Activated CD8-positive, alpha-beta memory T cell treated with anti-CD3 and anti-CD28 coated beads, Interleukin-2, amount 50 U/mL, for 1 hour (primary cell): ENCODE data around the gene SERPINB12.

Experiments used
- DNase-seq: peaks from one replicate; pipeline ENCODE4 v3.0.0-alpha.2; 2020; ENCODE audit errors: extremely low read depth

The SERPINB12 gene, protein sequence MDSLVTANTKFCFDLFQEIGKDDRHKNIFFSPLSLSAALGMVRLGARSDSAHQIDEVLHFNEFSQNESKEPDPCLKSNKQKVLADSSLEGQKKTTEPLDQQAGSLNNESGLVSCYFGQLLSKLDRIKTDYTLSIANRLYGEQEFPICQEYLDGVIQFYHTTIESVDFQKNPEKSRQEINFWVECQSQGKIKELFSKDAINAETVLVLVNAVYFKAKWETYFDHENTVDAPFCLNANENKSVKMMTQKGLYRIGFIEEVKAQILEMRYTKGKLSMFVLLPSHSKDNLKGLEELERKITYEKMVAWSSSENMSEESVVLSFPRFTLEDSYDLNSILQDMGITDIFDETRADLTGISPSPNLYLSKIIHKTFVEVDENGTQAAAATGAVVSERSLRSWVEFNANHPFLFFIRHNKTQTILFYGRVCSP

GRCh38 chr18:63542069-63542468 lies at the start of gene SERPINB12:
Gene SERPINB12, plus strand, starts transcription at chr18:63542369. Its CDS starts 13,791 bp downstream, at chr18:63556160.
- no peak for DNase-seq

GRCh38 chr18:63492851-63493250 lies 49.3 kb upstream of the SERPINB12 start:
- no peak for DNase-seq

- no peak for DNase-seq
Observed at GRCh38 chr18:63495675-63496074, 46.5 kb upstream of the SERPINB12 start.

- DNase-seq: no peak
Observed at GRCh38 chr18:63505566-63506335, 36.4 kb upstream of the SERPINB12 start.

DNA sequence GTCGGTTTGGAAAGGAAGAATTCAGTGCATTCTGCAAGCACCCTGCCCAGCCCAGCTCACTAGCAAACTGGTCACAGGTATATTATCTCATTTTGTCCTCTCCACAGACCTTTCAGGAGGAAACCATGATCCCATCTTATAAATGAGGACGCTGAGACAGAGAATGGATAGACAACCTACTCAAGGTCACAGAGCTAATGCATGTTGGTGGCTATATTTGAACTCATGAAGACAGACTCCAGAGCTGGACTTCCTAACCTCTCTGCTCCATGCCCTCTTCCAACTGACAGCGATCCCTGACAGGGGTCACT lies 35.9 kb upstream of the SERPINB12 start:
- no peak for DNase-seq

DNA sequence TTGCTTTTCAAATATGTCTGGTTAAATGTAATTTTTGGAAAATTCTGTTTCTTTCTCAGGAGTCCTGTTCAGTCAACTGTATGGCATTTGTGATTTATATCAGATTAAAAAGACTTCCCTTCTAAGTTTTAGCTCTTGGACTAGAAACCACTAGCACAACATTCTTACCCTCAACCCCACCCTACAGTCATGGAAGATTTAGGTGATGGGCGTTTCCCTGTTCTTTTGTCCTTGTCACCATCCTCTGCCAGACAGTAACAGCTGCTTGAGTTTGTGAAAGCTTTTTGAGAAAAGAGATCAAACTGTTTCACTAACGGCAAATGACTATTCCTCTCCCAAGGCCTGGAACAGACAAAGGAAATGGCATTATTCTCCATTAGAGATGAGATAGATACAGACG lies 33.6 kb upstream of the SERPINB12 start:
- no peak for DNase-seq

- no peak for DNase-seq
Observed at GRCh38 chr18:63511285-63511684, 30.9 kb upstream of the SERPINB12 start.

DNA sequence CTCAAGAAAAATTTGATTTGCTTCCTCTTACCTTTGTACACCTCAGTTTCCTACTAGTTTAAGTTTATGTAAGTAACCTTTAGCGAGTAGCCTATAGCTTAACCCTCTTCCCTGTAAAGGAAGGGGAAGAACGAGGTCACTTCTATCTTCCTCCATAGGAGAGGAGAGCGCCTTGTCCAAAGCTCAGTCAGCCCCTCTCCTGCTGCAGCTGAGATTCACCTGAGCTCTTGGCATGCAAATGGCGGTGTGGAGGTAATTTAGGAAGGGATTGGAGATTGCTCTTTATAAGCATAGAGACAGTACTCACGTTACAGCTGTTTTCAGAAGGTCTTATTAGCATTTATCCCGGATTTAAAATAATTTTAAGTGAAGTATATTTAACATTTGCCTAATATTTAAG lies 27.8 kb upstream of the SERPINB12 start:
- DNase-seq: no peak

GRCh38 chr18:63514888-63515678 lies 27.1 kb upstream of the SERPINB12 start:
- no peak for DNase-seq

- DNase-seq: no peak
Observed at GRCh38 chr18:63515801-63516200, 26.4 kb upstream of the SERPINB12 start.

DNA sequence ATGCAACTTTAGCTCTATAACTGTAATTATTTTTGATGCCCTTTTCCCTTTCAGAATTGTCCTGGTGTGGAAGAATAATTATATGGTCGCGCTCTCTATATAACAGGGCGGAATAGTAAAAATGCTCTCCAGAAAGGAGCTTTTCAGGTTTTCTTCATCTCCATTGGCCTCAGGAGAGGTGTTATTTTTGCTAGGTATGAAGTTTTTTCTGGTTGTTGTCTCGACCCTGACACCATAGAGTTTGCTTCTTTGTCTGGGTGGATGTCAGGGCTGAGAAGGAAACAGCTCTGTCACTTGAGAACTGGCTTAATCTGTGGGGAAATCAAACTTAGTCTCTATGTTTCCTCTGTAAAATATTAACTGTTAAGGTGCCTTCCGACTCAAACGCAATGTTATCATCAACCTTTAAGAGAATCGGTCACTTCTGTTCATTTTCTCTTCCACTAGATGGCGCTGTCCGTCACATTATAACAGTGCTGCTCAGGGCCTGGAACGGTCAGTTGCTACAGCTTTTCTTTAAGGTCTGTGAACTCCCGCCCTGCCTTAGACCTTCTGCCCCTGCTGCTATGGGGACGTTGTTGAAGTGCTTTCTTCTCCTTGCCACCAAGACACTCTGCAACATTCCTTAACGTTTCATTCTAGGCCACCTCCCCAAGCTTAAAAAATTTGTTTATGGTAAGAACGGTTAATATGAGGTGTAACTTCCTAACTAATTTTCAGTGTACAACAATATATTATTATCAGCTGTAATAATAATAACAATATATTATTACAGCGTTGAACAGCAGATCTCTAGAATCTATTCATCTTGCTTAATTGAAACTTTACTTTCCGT lies 23.8 kb upstream of the SERPINB12 start:
- DNase-seq: peak; percentile 9

GRCh38 chr18:63520053-63520685 lies 22.0 kb upstream of the SERPINB12 start:
- no peak for DNase-seq

DNA sequence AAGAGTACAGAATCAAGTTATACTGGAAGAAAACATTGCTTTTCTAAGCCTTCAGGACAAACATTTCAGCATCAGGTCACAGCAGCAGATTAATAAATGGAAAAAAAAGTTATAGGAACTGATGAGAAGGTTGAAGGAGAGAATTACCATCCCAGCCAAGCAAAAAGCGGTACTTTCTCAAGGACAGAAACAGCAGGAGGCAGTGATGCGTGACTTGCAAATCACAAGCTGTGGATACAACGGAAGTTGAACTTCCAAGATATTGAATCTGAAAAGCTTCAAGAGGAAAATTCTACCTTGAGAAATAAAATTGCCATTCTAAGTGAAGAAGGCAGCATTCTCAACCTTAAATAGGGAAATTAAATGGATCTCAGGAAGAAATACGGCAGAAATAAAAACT lies 18.5 kb upstream of the SERPINB12 start:
- DNase-seq: no peak

- DNase-seq: no peak
Observed at GRCh38 chr18:63527251-63527650, 14.9 kb upstream of the SERPINB12 start.

GRCh38 chr18:63528863-63529492 lies 13.2 kb upstream of the SERPINB12 start:
- no peak for DNase-seq

- DNase-seq: no peak
Observed at GRCh38 chr18:63532471-63532870, 9.7 kb upstream of the SERPINB12 start.

- DNase-seq: no peak
Observed at GRCh38 chr18:63534615-63535014, 7.6 kb upstream of the SERPINB12 start.

GRCh38 chr18:63539904-63540510 lies 2.2 kb upstream of the SERPINB12 start:
- DNase-seq: no peak

GRCh38 chr18:63544017-63544416 lies 1.8 kb downstream of the SERPINB12 start:
- no peak for DNase-seq

GRCh38 chr18:63545000-63545399 lies 2.8 kb downstream of the SERPINB12 start:
- DNase-seq: no peak
